Fibroblast of pulmonary artery (primary cell): ENCODE results near the gene MYRIP.

ENCODE experiments used
- DNase-seq: peaks from one replicate; pipeline ENCODE4 v3.0.0-alpha.2; 2010; ENCODE audit warnings: low read depth
- H3K4me3 ChIP-seq: replicated peaks from 2 replicates; pipeline ENCODE4 v1.5.1; 2011; ENCODE audit warnings: low read depth, mild to moderate bottlenecking, control low read depth, low read length, moderate library complexity
- TF ChIP-seq, protein P1 (sequence below): IDR thresholded peaks from 2 replicates; pipeline ENCODE4 v1.5.1; 2011; ENCODE audit warnings: mild to moderate bottlenecking, control low read depth, low read length, inconsistent platforms; ENCODE audit errors: missing control alignments

Gene MYRIP

GRCh38 chr3:39779511-39780230, 29.7 kb upstream of the MYRIP start:
- no peak overlapping the region for H3K4me3 ChIP-seq
- TF ChIP-seq, protein P1, sequence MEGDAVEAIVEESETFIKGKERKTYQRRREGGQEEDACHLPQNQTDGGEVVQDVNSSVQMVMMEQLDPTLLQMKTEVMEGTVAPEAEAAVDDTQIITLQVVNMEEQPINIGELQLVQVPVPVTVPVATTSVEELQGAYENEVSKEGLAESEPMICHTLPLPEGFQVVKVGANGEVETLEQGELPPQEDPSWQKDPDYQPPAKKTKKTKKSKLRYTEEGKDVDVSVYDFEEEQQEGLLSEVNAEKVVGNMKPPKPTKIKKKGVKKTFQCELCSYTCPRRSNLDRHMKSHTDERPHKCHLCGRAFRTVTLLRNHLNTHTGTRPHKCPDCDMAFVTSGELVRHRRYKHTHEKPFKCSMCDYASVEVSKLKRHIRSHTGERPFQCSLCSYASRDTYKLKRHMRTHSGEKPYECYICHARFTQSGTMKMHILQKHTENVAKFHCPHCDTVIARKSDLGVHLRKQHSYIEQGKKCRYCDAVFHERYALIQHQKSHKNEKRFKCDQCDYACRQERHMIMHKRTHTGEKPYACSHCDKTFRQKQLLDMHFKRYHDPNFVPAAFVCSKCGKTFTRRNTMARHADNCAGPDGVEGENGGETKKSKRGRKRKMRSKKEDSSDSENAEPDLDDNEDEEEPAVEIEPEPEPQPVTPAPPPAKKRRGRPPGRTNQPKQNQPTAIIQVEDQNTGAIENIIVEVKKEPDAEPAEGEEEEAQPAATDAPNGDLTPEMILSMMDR = no peak
- DNase-seq = no peak

DNA sequence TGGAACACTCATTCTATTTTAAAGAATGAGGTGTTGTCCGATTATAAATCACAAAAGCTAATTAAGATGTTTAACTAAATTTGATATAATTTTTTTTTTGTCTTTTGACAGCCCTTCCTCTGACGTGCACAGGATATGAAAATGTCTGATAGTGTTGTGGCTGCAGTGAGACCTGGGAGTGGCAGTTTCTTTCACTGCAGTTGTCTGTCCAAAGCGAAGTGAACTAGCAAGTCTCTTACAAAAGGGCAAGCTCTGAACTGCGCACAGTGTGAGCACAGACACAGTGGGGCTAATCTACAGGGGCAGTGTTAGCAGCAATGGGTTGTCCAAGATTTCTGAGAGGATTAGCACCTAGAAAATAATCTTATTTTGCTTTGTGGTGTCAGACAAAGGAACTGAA, 29.1 kb upstream of the MYRIP start:
- H3K4me3 ChIP-seq = no peak overlapping the region
- no peak for DNase-seq
- TF ChIP-seq, protein P1 = no peak

- TF ChIP-seq, protein P1 = no peak
- DNase-seq = no peak
- H3K4me3 ChIP-seq = no peak overlapping the region
These were observed 28.4 kb upstream of the MYRIP start for GRCh38 chr3:39781025-39781424.

GRCh38 chr3:39781632-39782031, 27.8 kb upstream of the MYRIP start:
- no peak overlapping the region for H3K4me3 ChIP-seq
- no peak for DNase-seq
- TF ChIP-seq, protein P1 = no peak

DNA sequence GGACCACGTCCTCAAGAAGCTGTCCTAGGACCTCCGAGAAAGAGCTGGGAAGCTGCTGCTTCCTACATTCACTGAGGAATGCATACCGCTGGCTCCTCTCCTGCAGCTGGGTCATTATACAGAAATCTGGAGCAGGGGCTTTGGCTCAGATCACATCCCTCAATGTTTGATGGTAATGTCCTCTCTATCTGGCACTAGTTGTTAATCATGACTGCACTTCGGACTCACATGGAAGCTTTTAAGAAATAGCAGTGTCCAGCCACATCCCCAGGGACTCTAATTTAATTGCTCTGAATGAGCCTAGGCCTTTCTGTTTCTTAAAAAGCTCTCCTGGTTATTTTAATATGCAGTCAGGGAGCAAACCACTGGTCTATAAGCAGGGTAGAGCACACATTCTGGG, 25.7 kb upstream of the MYRIP start:
- H3K4me3 ChIP-seq = no peak overlapping the region
- DNase-seq = no peak
- TF ChIP-seq, protein P1 = no peak

- TF ChIP-seq, protein P1 = no peak
These were observed 24.5 kb upstream of the MYRIP start for GRCh38 chr3:39784922-39785321.

More at GRCh38 chr3:39784922-39785321, 24.5 kb upstream of the MYRIP start:
- H3K4me3 ChIP-seq = no peak overlapping the region
- DNase-seq = no peak
